ENCODE measurements around the gene STXBP5L. TPM values are rescaled to one million over a fixed set of nuclear protein-coding genes. Genes with fewer than 3 reads are reported as not detected.

Gene STXBP5L
- total RNA-seq, 6 experiments from 2014 or later = 0.07 to 0.09 TPM; not detected in 4

DNA sequence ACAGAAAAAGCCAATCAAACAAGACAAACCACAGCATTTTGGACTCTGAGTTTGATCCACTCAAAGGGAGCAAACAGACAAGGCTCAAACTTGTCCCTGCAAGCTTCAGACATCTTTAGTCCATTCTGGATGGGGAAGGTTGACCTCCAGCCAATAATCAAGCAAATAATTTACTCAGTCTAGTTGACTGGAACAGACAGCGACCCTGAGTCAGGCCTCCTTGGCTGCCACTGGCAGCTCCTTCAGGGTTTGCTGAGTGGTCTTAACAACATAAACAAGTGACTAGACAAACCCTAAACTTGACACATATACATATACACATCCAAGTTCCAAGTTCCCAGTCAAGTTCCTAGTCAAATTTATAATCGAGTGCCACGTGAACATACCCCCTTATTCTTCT, 323.9 kb downstream of the STXBP5L start:
- no peaks in the 10 kb centered on the region for H3K9me3 Mint-ChIP-seq
- TF ChIP-seq, protein P1, sequence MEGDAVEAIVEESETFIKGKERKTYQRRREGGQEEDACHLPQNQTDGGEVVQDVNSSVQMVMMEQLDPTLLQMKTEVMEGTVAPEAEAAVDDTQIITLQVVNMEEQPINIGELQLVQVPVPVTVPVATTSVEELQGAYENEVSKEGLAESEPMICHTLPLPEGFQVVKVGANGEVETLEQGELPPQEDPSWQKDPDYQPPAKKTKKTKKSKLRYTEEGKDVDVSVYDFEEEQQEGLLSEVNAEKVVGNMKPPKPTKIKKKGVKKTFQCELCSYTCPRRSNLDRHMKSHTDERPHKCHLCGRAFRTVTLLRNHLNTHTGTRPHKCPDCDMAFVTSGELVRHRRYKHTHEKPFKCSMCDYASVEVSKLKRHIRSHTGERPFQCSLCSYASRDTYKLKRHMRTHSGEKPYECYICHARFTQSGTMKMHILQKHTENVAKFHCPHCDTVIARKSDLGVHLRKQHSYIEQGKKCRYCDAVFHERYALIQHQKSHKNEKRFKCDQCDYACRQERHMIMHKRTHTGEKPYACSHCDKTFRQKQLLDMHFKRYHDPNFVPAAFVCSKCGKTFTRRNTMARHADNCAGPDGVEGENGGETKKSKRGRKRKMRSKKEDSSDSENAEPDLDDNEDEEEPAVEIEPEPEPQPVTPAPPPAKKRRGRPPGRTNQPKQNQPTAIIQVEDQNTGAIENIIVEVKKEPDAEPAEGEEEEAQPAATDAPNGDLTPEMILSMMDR (IDR thresholded peaks at IDR 0.05) = no peak
- H3K36me3 Mint-ChIP-seq (ENCODE audit: low read depth) = no peaks in the 10 kb centered on the region
- no peaks in the 10 kb centered on the region; the same call in 1 of the 2 replicates for H3K27me3 Mint-ChIP-seq (ENCODE audit: insufficient read depth)
- peaks cover 11% of the 10 kb centered on the region for H3K4me1 Mint-ChIP-seq (ENCODE audit: low read depth)
- H3K4me3 Mint-ChIP-seq = peak overlapping the region; percentile 54; the same call in 1 of the 2 replicates
- no peak overlapping the region for H3K27ac Mint-ChIP-seq
- no peak for DNase-seq

DNA sequence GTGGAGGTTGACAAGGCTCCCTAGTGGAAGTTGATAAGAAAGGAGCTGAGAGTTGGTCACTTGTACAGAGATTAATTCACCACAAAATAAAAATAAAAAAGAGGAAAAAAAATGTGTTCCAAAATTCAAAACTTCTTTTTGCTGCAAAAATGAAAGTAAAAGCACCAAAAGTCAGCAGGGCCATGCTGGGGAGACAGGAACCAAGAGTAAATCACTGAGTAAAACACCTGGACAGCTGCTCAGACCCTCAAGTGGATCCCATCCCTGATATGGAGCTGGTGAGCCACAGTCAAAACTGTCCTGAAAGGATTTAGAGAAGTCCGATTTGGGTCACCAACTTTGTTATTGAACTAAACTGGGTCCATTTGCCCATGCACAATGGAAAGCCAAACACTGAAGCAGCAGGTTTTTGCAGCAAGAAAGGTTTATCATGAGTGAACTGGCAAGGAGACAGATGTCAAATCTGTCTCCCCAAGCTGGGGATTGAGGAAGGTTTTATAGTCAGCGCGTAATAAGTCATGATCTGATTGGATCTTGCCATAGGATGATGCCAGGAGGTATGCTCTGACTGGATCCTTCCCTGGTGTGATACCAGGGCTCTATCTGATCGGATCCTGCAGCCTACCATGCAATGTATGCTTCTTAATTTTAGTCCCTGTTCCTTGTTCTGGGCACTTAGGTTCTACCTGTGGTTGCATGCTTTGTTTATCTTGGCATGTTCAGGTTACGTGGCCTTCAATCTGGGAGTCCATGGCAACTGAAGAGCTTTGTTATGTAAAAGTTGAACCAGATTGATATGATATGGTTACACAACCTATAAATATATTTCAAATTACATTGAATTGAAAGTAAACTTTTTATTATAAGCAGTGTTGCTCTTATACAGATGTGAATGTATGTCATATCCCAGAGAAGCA, 324.6 kb downstream of the STXBP5L start:
- Mint-ChIP-seq H3K4me1 (ENCODE audit: low read depth) (peaks cover 11% of the 10 kb centered on the region), H3K4me3 (peak overlapping the region; percentile 54), H3K27me3 (ENCODE audit: insufficient read depth) (no peaks in the 10 kb centered on the region; the same call in 1 of the 2 replicates), H3K9me3 (no peaks in the 10 kb centered on the region), H3K36me3 (ENCODE audit: low read depth) (no peaks in the 10 kb centered on the region), H3K27ac (no peak overlapping the region)
- TF ChIP-seq, protein P1 (IDR thresholded peaks at IDR 0.05) = no peak
- DNase-seq = no peak

DNA sequence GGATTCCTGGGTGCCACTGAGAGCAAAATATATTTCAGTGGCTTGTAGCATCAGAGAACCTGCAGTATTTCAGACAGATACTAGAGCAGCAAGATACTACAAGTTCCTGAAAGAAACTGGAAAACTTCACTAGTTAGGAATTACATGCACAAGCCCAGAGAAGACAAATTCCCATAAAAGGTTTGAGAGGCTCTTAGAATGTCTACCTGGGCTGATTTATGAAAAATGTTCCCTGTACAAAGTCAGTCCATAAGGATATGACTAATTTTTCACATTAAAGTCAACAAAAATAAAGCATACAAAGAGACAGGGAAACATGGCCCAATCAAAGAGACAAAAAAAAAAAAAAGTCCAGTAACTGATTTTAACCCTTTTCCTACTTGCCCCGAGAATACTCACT, 335.2 kb downstream of the STXBP5L start:
- no peaks in the 10 kb centered on the region for H3K9me3 Mint-ChIP-seq
- no peak overlapping the region for H3K27ac Mint-ChIP-seq
- no peaks in the 10 kb centered on the region for H3K4me1 Mint-ChIP-seq (ENCODE audit: low read depth)
- H3K4me3 Mint-ChIP-seq = no peak overlapping the region
- DNase-seq = no peak
- TF ChIP-seq, protein P1 (IDR thresholded peaks at IDR 0.05) = no peak
- no peaks in the 10 kb centered on the region for H3K36me3 Mint-ChIP-seq (ENCODE audit: low read depth)
- H3K27me3 Mint-ChIP-seq (ENCODE audit: insufficient read depth) = no peaks in the 10 kb centered on the region; the same call in 1 of the 2 replicates

DNA sequence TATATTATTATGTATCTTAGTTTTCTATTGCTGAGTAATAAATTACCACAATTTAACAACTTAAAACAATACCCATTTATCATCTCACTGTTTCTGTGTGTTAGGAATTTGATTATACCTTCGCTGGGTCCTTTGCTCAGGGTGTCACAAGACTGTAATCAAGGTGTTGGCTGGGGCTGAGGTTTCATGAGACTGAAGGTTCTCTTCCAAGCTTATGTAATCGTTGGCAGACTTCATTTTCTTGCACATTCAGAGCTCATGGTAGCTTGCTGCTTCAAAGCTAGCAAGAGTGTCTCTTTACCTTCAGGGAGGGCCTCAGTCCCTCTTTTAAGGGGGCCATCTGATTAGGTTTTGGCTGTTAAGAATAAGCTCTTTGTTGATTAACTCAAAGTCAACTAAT, 344.7 kb downstream of the STXBP5L start:
- Mint-ChIP-seq H3K36me3 (ENCODE audit: low read depth) (no peaks in the 10 kb centered on the region), H3K27me3 (ENCODE audit: insufficient read depth) (peaks cover 2% of the 10 kb centered on the region; the same call in 1 of the 2 replicates), H3K27ac (no peak overlapping the region), H3K4me3 (no peak overlapping the region), H3K9me3 (no peaks in the 10 kb centered on the region), H3K4me1 (ENCODE audit: low read depth) (no peaks in the 10 kb centered on the region)
- TF ChIP-seq, protein P1 (IDR thresholded peaks at IDR 0.05) = no peak
- DNase-seq = no peak

DNA sequence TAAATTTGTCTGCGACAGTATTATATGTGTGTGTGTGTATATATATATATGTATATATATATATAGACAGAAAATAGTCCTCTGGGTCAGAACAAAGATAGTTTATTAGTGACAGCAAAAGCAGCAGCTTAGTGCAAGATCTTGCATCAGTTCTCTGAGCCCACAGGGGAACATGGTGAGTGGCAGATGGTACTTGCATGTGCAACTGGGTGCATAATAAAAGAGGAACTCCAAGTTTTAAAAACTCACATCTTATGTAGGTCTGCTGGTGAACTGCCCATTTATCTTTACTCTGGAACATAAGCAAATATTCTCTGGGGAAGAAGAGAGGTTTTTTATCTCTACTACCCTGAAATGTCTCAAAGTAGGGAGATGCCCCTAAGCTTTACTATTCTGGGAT, 361.4 kb downstream of the STXBP5L start:
- Mint-ChIP-seq H3K27ac (no peak overlapping the region), H3K4me3 (no peak overlapping the region), H3K9me3 (peaks cover 4% of the 10 kb centered on the region; the same call in 1 of the 2 replicates), H3K27me3 (ENCODE audit: insufficient read depth) (peaks cover 3% of the 10 kb centered on the region; the same call in 1 of the 2 replicates), H3K36me3 (ENCODE audit: low read depth) (no peaks in the 10 kb centered on the region), H3K4me1 (ENCODE audit: low read depth) (no peaks in the 10 kb centered on the region)
- TF ChIP-seq, protein P1 (IDR thresholded peaks at IDR 0.05) = no peak
- no peak for DNase-seq

Measured in HFFc6 (cell line).